ENCODE measurements around the gene NANOS2. TPM values are rescaled to one million over a fixed set of nuclear protein-coding genes. Genes with fewer than 3 reads are reported as not detected.
A peak's percentile ranks its signal among the peaks of the same experiment; 100 is the strongest.

The NANOS2 gene
- total and polyA plus RNA-seq, 4 experiments from 2014 or later, result not detected

DNA sequence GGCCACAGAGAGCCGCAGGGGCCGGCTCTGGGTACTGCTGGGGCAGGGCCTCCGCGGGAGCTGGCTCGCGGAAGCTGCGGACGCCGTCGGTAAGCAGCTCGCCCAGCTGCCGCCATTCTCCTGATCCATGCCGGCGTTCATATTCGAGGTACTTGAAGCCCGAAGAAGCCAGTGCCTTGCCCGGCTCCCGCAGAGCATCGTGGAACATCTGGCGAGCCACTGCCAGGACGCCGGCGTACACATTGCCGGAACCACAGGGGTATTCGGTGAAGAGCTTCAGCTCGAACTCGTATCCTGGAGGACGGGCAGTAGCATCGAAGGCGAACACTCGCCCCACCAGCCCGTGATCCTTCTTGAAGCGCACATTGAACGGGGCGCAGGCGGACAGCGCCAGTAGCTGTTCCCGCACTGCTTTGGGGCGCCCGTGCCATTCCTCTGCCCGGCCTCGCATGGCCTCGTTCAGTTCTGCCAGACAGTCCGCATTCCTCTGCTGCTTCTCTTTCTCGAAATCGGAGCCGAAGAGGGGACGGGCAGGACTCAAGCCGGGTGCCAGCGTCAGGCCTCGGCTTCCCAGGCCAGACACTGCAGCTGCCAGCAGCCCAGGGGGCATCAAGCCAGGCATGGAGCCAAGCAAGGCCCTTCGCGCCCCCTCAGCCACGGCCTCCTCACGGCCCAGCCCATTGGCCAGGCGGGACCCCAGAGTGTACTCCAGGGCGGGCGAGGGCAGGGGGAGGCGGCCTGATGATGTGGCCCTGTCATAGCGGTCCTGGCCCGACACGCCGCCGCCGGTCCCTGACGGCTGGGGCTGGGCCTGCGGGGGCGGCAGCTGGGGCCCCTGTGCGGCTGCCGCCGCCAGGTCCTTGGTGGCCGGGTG, 29.7 kb downstream of the NANOS2 start:
- Histone ChIP-seq H3K27me3 (ENCODE audit: insufficient read depth, low read length) (no peaks in the 10 kb centered on the region), H3K4me1 (ENCODE audit: insufficient read depth, low read length) (peaks cover 40% of the 10 kb centered on the region), H3K4me3 (ENCODE audit: low read length in 2 of 2) (peak overlapping the region in 1 of 2 donors; percentile 65), H3K36me3 (ENCODE audit: insufficient read depth, low read length) (no peaks in the 10 kb centered on the region), H3K27ac (ENCODE audit: low read depth, low read length) (peak overlapping the region; percentile 68), H3K9me3 (ENCODE audit: control insufficient read depth in 1 of 2, low read length in 2 of 2) (no peaks in the 10 kb centered on the region)
- peak overlapping the region; percentile 10 to 75 (median 58) for H3K4me3 Mint-ChIP-seq
- no peak for DNase-seq
- H3K9me3 Mint-ChIP-seq, result no peaks in the 10 kb centered on the region
- peaks cover 12 to 39% (median 22%) of the 10 kb centered on the region in 4 donors for H3K4me1 Mint-ChIP-seq
- peak overlapping the region in 2 of 7 donors; percentile 36 to 68 for H3K27ac Mint-ChIP-seq
- H3K27me3 Mint-ChIP-seq, result peaks cover 0 to 3% of the 10 kb centered on the region in 2 donors
- ChIA-PET CTCF (ENCODE audit: partially characterized antibody) (interaction anchor here (1.2 to 4.2 kb wide), 4 partner anchors 15 to 67 kb away, joined by 3 to 38 read pairs (median 14); partner anchors contain the start of genes FOXA3, MYPOP and SYMPK), POLR2A (ENCODE audit: partially characterized antibody) (interaction anchor here (0.8 to 4.8 kb wide), 8 partner anchors 8 to 193 kb away, joined by 3 to 83 read pairs (median 4); partner anchors contain the start of genes CCDC61, FOXA3, MYPOP and QPCTL)
- intact Hi-C loops (cut with micrococcal nuclease), result loop anchor here (5.0 kb wide), 1 partner anchor 1597 kb away; the partner anchor contains the start of gene KPTN
- peaks cover 4 to 13% of the 10 kb centered on the region in 2 donors for H3K36me3 Mint-ChIP-seq

- Histone ChIP-seq H3K9me3 (ENCODE audit: control insufficient read depth in 1 of 2, low read length in 2 of 2) (no peaks in the 10 kb centered on the region), H3K4me3 (ENCODE audit: low read length in 2 of 2) (no peak overlapping the region), H3K36me3 (ENCODE audit: insufficient read depth, low read length) (no peaks in the 10 kb centered on the region), H3K27me3 (ENCODE audit: insufficient read depth, low read length) (no peaks in the 10 kb centered on the region), H3K4me1 (ENCODE audit: insufficient read depth, low read length) (peaks cover 40% of the 10 kb centered on the region), H3K27ac (ENCODE audit: low read depth, low read length) (no peak overlapping the region)
- Mint-ChIP-seq H3K27me3 (peaks cover 0 to 3% of the 10 kb centered on the region in 2 donors), H3K4me1 (peaks cover 12 to 39% (median 22%) of the 10 kb centered on the region in 4 donors), H3K36me3 (peaks cover 4 to 13% of the 10 kb centered on the region in 2 donors), H3K9me3 (no peaks in the 10 kb centered on the region), H3K27ac (peak overlapping the region in 3 of 7 donors; percentile 57 to 72 (median 62)), H3K4me3 (peak overlapping the region in 7 of 8 donors; percentile 8 to 88 (median 56))
- intact Hi-C loops (cut with micrococcal nuclease), result loop anchor here (1.0 kb wide), 1 partner anchor 67 kb away; no protein-coding TSS in a partner anchor
- ChIA-PET CTCF (ENCODE audit: partially characterized antibody) (interaction anchor here (1.1 to 4.2 kb wide), 4 partner anchors 19 to 133 kb away, joined by 4 to 38 read pairs (median 16); partner anchors contain the start of genes FOXA3, MYPOP and SYMPK), POLR2A (ENCODE audit: partially characterized antibody) (interaction anchor here (1.1 to 4.8 kb wide), 8 partner anchors 17 to 114 kb away, joined by 3 to 83 read pairs (median 10); partner anchors contain the start of genes CCDC61, FOXA3, MYPOP and SYMPK)
- no peak for DNase-seq
Measured at GRCh38 chr19:45883881-45884681, 30.5 kb downstream of the NANOS2 start.

GRCh38 chr19:45883586-45883880, 31.0 kb downstream of the NANOS2 start:
- H3K27ac Mint-ChIP-seq, result peak overlapping the region; percentile 16 to 93 (median 83)
- no peak overlapping the region for H3K4me3 ChIP-seq (ENCODE audit: low read length in 2 of 2)
- DNase-seq, result no peak
- peak overlapping the region; percentile 56 to 88 (median 81) for H3K4me3 Mint-ChIP-seq
- POLR2A ChIA-PET (ENCODE audit: partially characterized antibody), result interaction anchor here (1.1 to 3.2 kb wide), 5 partner anchors 18 to 114 kb away, joined by 3 to 17 read pairs (median 9); partner anchors contain the start of genes CCDC61, FOXA3, MYPOP and SYMPK
- H3K27me3 ChIP-seq (ENCODE audit: insufficient read depth, low read length), result no peaks in the 10 kb centered on the region
- no peaks in the 10 kb centered on the region for H3K9me3 Mint-ChIP-seq
- peaks cover 12 to 39% (median 25%) of the 10 kb centered on the region in 4 donors for H3K4me1 Mint-ChIP-seq
- CTCF ChIA-PET (ENCODE audit: partially characterized antibody), result interaction anchor here (1.1 to 4.2 kb wide), 4 partner anchors 19 to 134 kb away, joined by 4 to 38 read pairs (median 16); partner anchors contain the start of genes FOXA3, MYPOP and SYMPK
- intact Hi-C loops (cut with micrococcal nuclease), result loop anchor here (1.0 kb wide), 1 partner anchor 66 kb away; no protein-coding TSS in a partner anchor
- no peaks in the 10 kb centered on the region for H3K36me3 ChIP-seq (ENCODE audit: insufficient read depth, low read length)
- no peaks in the 10 kb centered on the region for H3K9me3 ChIP-seq (ENCODE audit: control insufficient read depth in 1 of 2, low read length in 2 of 2)
- peaks cover 1 to 3% of the 10 kb centered on the region in 2 donors for H3K27me3 Mint-ChIP-seq
- H3K4me1 ChIP-seq (ENCODE audit: insufficient read depth, low read length), result peaks cover 40% of the 10 kb centered on the region
- H3K27ac ChIP-seq (ENCODE audit: low read depth, low read length), result no peak overlapping the region
- peaks cover 4 to 13% of the 10 kb centered on the region in 2 donors for H3K36me3 Mint-ChIP-seq

DNA sequence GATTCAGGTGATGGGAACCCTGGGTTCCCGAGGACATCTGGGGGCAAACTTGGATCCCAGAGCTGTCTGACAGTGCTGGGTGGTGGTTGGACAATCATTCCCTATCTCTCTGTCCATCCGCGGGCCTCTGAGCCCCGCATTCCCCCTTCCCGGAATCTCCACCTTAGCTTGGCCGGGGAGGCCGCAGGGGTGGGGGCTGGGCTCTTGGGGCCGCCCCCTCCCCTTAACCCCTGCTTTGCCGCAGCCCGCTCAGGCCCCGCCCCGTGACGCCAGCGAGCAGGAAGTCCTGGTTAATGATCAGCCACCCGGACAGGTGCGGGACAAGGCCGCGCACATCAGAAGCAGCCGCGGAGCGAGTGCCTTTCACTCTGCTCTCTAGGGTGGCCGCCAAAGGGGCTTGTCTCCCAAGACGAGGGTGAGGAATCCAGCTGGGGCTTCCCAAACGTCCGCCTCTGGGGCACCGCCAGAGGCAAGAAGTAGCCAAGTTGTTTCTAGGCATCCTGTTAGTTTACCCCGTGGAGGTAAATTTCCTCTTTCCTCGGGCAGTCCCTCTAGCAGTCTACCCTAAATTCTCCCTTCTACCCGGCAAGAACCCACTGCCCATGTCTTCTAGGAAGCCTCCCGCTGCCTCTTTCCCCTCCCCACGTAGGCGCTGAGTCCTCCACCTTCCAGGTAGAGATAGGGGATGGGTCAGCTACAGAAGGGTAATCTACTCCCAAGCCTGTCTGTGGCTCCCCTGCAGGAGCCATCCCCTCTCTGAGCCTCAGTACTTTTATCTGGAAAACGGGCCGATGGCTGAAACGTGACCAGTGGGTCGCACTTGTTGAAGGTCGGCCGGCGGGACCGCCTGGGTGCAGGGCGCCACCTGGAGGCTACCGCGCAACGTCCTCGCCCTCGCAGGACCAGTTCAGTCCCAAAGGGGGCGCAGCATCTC, 31.7 kb downstream of the NANOS2 start:
- Histone ChIP-seq H3K4me3 (ENCODE audit: low read length in 2 of 2) (peak overlapping the region in 1 of 2 donors; percentile 24), H3K4me1 (ENCODE audit: insufficient read depth, low read length) (peaks cover 40% of the 10 kb centered on the region), H3K27me3 (ENCODE audit: insufficient read depth, low read length) (no peaks in the 10 kb centered on the region), H3K36me3 (ENCODE audit: insufficient read depth, low read length) (no peaks in the 10 kb centered on the region), H3K27ac (ENCODE audit: low read depth, low read length) (no peak overlapping the region), H3K9me3 (ENCODE audit: control insufficient read depth in 1 of 2, low read length in 2 of 2) (no peaks in the 10 kb centered on the region)
- ChIA-PET POLR2A (ENCODE audit: partially characterized antibody) (interaction anchor here (1.1 to 3.2 kb wide), 5 partner anchors 18 to 113 kb away, joined by 3 to 17 read pairs (median 9); partner anchors contain the start of genes CCDC61, FOXA3, MYPOP and SYMPK), CTCF (ENCODE audit: partially characterized antibody) (interaction anchor here (0.9 to 4.2 kb wide), 8 partner anchors 10 to 656 kb away, joined by 4 to 38 read pairs (median 4); partner anchors contain the start of genes FOXA3, MYPOP and SYMPK)
- Mint-ChIP-seq H3K27me3 (peaks cover 4% of the 10 kb centered on the region in 2 donors), H3K36me3 (peaks cover 4 to 13% of the 10 kb centered on the region in 2 donors), H3K4me3 (peak overlapping the region; percentile 56 to 88 (median 81)), H3K4me1 (peaks cover 13 to 40% (median 28%) of the 10 kb centered on the region in 4 donors), H3K27ac (peak overlapping the region; percentile 16 to 93 (median 83)), H3K9me3 (no peaks in the 10 kb centered on the region)
- intact Hi-C loops (cut with micrococcal nuclease), result loop anchor here (1.0 kb wide), 1 partner anchor 66 kb away; no protein-coding TSS in a partner anchor
- DNase-seq, result peak; percentile 76 to 82 (median 81)

- intact Hi-C loops (cut with micrococcal nuclease), result no loop called here
- peaks cover 43% of the 10 kb centered on the region for H3K4me1 ChIP-seq (ENCODE audit: insufficient read depth, low read length)
- peaks cover 18 to 49% (median 31%) of the 10 kb centered on the region in 4 donors for H3K4me1 Mint-ChIP-seq
- H3K27me3 Mint-ChIP-seq, result peaks cover 6% of the 10 kb centered on the region in 2 donors
- H3K36me3 Mint-ChIP-seq, result peaks cover 4 to 13% of the 10 kb centered on the region in 2 donors
- H3K36me3 ChIP-seq (ENCODE audit: insufficient read depth, low read length), result no peaks in the 10 kb centered on the region
- H3K9me3 ChIP-seq (ENCODE audit: control insufficient read depth in 1 of 2, low read length in 2 of 2), result no peaks in the 10 kb centered on the region
- peak overlapping the region in 1 of 8 donors; percentile 29 for H3K4me3 Mint-ChIP-seq
- H3K27me3 ChIP-seq (ENCODE audit: insufficient read depth, low read length), result no peaks in the 10 kb centered on the region
- H3K9me3 Mint-ChIP-seq, result no peaks in the 10 kb centered on the region
- H3K4me3 ChIP-seq (ENCODE audit: low read length in 2 of 2), result no peak overlapping the region
- CTCF ChIA-PET (ENCODE audit: partially characterized antibody), result interaction anchor here (0.7 to 4.2 kb wide), 7 partner anchors 11 to 83 kb away, joined by 4 to 38 read pairs (median 4); partner anchors contain the start of genes FOXA3, MYPOP and SYMPK
- DNase-seq, result no peak
- H3K27ac Mint-ChIP-seq, result no peak overlapping the region
- no peak overlapping the region for H3K27ac ChIP-seq (ENCODE audit: low read depth, low read length)
- POLR2A ChIA-PET (ENCODE audit: partially characterized antibody), result interaction anchor here (2.5 to 3.2 kb wide), 2 partner anchors 18 to 21 kb away, joined by 11 to 17 read pairs; partner anchors contain the start of genes FOXA3, MYPOP and SYMPK
Measured at GRCh38 chr19:45881909-45882528, 32.6 kb downstream of the NANOS2 start.
